PFSK-1 (cell line): ENCODE data around the gene CSF1R.

Experiments
- FOXP2 ChIP-seq: optimal IDR thresholded peaks from 2 replicates; pipeline ENCODE3; 2011; ENCODE audit warnings: borderline replicate concordance, control low read depth, inconsistent platforms; ENCODE audit not compliant: insufficient read depth; ENCODE audit errors: extremely low read length, extremely low read depth
- POLR2AphosphoS5 ChIP-seq: IDR thresholded peaks from 2 replicates; pipeline ENCODE4 v1.6.1; 2012; ENCODE audit warnings: low read depth, mild to moderate bottlenecking, control low read depth, low read length, moderate library complexity
- SIN3A ChIP-seq: IDR thresholded peaks from 2 replicates; pipeline ENCODE4 v1.6.1; 2012; ENCODE audit warnings: mild to moderate bottlenecking, low read length, moderate library complexity, borderline replicate concordance; ENCODE audit not compliant: insufficient read depth
- TAF1 ChIP-seq: IDR thresholded peaks from 2 replicates; pipeline ENCODE4 v1.6.1; 2012; ENCODE audit warnings: low read length, control low read depth, borderline replicate concordance; ENCODE audit not compliant: insufficient read depth
- TF ChIP-seq, protein P1 (sequence below), 2 experiments: IDR thresholded peaks; 2 replicates each; pipeline versions ENCODE4 v1.6.1 to v1.8.0; 2011 to 2012; ENCODE audit warnings: low read depth in 2 of 2, low read length in 2 of 2, control low read depth in 1 of 2, inconsistent platforms in 1 of 2, mild to moderate bottlenecking in 1 of 2, moderate library complexity in 1 of 2; ENCODE audit not compliant: insufficient read depth in 1 of 2

CSF1R gene

GRCh38 chr5:150022158-150022531, 64.2 kb downstream of the CSF1R start:
- TF ChIP-seq POLR2AphosphoS5 (no peak), FOXP2 (no peak), TAF1 (no peak), SIN3A (no peak)
- TF ChIP-seq, protein P1, sequence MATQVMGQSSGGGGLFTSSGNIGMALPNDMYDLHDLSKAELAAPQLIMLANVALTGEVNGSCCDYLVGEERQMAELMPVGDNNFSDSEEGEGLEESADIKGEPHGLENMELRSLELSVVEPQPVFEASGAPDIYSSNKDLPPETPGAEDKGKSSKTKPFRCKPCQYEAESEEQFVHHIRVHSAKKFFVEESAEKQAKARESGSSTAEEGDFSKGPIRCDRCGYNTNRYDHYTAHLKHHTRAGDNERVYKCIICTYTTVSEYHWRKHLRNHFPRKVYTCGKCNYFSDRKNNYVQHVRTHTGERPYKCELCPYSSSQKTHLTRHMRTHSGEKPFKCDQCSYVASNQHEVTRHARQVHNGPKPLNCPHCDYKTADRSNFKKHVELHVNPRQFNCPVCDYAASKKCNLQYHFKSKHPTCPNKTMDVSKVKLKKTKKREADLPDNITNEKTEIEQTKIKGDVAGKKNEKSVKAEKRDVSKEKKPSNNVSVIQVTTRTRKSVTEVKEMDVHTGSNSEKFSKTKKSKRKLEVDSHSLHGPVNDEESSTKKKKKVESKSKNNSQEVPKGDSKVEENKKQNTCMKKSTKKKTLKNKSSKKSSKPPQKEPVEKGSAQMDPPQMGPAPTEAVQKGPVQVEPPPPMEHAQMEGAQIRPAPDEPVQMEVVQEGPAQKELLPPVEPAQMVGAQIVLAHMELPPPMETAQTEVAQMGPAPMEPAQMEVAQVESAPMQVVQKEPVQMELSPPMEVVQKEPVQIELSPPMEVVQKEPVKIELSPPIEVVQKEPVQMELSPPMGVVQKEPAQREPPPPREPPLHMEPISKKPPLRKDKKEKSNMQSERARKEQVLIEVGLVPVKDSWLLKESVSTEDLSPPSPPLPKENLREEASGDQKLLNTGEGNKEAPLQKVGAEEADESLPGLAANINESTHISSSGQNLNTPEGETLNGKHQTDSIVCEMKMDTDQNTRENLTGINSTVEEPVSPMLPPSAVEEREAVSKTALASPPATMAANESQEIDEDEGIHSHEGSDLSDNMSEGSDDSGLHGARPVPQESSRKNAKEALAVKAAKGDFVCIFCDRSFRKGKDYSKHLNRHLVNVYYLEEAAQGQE (IDR thresholded peaks at IDR 0.05; ENCODE audit: insufficient read depth in 1 of 2, low read depth in 2 of 2, low read length in 2 of 2) = no peak

DNA sequence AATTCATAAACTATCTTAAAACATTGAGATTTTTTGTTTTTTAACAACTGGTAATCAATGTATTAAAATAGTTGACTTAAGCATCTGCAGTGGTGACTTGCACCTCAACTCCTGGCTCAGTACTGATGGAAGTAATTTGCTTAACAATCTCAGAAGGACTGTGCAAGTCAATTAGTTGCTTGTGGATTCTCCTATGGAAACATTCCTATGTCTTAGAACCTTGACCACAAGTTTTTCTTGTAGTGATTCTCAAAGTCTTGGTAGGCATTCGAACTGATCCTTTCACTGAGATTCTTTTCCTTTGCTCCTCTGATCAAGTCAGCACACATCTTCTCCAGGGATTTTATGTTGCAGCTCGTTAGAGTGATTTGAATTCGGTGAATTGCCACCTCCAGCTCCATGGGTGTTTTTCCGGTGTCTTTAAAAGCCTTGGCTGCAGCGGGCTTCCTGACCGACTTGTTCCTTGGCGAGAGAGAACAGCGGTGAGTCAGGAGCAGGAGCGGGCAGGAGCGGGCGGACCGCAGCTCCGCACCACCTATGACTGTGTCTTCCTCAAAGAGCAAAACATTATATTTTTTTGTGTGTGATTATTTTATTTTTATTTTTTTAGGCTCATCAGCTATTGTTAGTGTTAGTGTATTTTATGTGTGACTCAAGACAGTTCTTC, 64.7 kb downstream of the CSF1R start:
- TF ChIP-seq, protein P1 (IDR thresholded peaks at IDR 0.05; ENCODE audit: insufficient read depth in 1 of 2, low read depth in 2 of 2, low read length in 2 of 2) = no peak
- TF ChIP-seq FOXP2 = no peak
- TF ChIP-seq POLR2AphosphoS5 = no peak
- no peak for TF ChIP-seq SIN3A
- no peak for TF ChIP-seq TAF1

GRCh38 chr5:150020249-150020648, 66.1 kb downstream of the CSF1R start:
- TF ChIP-seq SIN3A (no peak), POLR2AphosphoS5 (no peak), FOXP2 (no peak)
- TF ChIP-seq, protein P1 (IDR thresholded peaks at IDR 0.05; ENCODE audit: insufficient read depth in 1 of 2, low read depth in 2 of 2, low read length in 2 of 2) = no peak

DNA sequence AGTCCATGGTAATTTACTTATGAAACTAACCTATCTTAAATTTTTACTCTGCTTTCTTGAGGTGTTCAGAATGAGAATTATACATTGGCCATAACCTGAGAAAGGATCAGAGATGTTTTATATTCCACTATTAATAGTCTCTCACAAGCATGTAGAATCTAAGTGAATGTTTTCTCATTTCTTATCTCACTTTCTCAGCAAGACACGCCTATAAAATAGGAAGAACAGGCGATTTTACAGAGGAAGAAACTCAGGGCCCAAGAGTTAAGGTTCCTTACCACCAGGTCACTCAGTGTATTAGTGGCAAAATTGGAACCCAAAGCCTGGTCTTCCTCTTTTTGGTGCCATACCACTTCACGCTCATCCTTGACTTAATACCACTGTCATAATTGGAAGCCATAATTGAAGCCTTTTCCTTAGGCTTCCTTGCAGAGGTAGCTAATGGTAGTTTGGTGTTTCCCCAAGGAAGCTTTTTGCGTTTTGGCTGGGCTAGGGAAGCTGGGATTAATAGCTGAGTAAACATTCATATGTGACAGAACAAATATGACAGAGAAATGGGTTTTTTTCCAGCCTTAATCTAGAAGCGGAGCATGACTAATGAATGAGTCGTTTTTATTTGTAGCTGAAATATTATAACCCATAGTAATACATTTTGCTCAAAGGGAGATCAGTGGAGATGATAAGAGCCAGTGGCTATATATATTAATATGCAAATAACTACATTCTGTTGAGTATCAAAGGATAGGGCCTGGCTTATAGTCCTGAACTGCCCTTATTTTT, 68.9 kb downstream of the CSF1R start:
- no peak for TF ChIP-seq SIN3A
- TF ChIP-seq POLR2AphosphoS5 = no peak
- TF ChIP-seq, protein P1 (IDR thresholded peaks at IDR 0.05; ENCODE audit: insufficient read depth in 1 of 2, low read depth in 2 of 2, low read length in 2 of 2) = no peak
- TF ChIP-seq FOXP2 = no peak
- no peak for TF ChIP-seq TAF1
